ENCODE measurements around the gene KCNC1.

DNA sequence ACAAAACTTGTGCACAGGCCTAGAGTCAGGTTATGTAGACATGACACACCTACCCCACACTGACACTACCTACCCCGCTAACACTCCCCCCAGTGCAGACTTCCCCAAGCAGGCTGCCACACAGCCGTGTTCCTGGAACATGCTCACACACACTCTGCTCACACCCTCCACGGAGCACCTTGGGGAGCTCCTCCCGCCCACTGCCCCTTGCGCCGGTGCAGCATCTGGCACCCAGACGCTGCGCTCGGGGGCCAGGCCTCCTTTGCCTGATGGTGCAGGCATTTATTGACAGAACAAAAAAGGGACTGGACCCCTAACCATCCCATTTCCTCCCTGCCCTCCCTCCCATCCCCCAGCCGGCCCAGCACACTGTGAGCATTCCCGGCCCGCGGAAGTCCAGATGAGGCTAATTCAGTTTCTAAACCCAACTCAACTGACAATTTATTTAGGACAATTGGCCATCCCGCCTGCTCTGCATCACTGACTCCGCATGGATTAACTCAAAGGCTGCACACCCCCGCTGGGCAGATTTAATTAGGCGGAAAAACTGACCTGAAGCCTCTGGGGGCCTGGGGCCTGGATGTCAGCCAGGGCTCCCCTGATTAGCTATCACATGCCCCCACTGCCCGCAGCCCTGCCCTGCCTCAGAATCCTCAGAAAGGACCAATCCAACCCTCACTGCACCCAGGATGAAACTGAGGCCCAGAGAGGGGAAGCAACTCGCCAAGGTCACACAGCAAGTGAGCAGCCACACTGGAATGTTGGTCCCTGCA, 30.1 kb downstream of the KCNC1 start:
- TF ChIP-seq MXI1 (IDR thresholded peaks at IDR 0.05; ENCODE audit: borderline replicate concordance, low read depth, low read length): no peak
- TF ChIP-seq NBN (conservative IDR thresholded peaks at IDR 0.05): no peak
- no peak for TF ChIP-seq ZNF432 (CRISPR knock-in tag; IDR thresholded peaks at IDR 0.05; ENCODE audit: borderline replicate concordance)
- no peak for TF ChIP-seq SMAD1 (CRISPR knock-in tag; IDR thresholded peaks at IDR 0.05; ENCODE audit: borderline replicate concordance, low read depth)
- no peak for TF ChIP-seq KLF9 (CRISPR knock-in tag; IDR thresholded peaks at IDR 0.05; ENCODE audit: low read depth)

Measured in HepG2 (cell line).